Dedifferentiated amniotic fluid mesenchymal stem cell (primary cell): Measurements from ENCODE around the gene ENTPD1.

Source experiments
- DNase-seq: peaks from one replicate; pipeline ENCODE4 v3.0.0-alpha.2; 2016; ENCODE audit errors: extremely low spot score

Gene ENTPD1

DNA sequence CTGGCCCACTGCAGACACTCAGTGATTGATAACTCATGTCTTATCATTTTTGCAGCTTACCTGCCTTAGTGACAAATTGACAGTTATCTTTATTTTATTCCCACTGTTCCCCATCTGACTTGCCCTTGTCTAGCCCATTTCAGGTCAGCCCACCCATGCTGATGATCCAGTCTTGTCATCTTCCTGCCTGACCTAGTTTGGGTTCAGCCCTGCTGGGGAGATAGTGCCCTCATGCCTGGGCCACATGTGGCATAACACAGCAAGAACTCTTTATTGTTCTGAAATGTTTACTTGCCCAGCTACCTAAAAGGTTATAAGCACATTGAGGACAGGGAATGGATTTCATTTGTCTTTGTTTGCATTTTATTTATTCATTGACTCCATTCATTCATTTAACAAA is 75.6 kb downstream of the ENTPD1 start:
- DNase-seq = no peak

GRCh38 chr10:95832216-95833041 is 76.5 kb downstream of the ENTPD1 start:
- no peak for DNase-seq

DNA sequence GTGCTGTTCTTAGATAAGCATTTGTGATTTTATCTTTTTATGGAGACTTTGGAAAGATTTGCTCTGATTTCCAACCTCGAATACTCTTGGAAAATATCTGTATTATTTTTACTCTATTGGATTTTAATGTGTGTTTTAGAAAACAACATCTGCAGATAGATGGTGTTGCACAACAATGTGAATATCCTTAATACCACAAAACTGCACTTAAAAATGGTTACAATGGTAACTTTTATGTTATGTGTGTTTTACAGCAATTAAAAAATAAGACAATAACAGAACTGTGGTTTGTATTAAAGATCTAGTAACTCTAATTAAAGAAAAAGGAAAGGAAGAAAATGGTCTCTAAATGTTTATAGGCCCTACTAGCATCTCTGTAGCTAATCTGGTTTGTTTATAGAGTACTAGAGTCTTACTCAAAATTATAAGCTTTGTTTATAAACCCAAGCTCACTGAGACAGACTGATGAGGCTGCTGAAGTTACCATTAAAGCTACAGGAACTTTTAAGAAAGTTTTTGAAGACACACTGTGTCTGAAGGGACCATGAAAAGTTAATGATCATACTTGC is 77.2 kb downstream of the ENTPD1 start:
- no peak for DNase-seq

DNA sequence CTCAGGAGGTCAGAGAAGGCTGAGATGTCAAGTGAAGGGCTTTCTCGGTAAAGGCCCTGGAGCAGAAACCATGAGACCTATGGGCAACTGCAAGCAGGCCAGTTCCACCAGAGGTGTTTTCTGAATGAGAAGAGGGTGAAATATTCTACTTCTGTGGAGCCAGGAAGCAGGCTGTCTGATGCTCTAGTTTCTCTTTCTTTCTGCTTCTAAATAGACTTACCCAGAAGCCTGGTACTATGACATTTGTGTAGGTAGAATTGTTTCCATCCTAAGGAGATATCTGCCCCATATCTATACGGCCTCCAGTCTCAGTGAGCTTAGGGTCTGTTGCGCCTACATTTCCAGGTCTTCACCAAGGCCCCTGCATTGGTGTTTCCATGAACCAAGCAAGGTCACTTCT is 78.4 kb downstream of the ENTPD1 start:
- no peak for DNase-seq

- no peak for DNase-seq
Observed at GRCh38 chr10:95835149-95835860, 79.3 kb downstream of the ENTPD1 start.

DNA sequence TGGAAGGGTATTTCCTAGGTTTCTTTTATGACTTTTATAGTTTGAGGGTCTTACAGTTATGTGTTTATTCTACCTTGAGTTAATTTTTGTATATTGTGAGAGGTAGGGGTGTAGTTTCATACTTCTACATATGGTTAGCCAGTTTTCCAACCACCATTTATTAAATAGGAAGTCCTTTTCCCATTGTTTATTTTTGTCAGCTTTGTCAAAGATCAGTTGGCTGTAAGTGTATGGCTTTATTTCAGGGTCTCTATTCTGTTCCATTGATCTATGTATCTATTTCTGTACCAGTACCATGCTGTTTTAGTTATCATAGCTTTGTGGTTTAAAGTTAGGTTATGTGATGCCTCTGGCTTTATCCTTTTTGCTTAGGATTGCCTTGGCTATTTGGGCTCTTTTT is 79.9 kb downstream of the ENTPD1 start:
- no peak for DNase-seq

DNA sequence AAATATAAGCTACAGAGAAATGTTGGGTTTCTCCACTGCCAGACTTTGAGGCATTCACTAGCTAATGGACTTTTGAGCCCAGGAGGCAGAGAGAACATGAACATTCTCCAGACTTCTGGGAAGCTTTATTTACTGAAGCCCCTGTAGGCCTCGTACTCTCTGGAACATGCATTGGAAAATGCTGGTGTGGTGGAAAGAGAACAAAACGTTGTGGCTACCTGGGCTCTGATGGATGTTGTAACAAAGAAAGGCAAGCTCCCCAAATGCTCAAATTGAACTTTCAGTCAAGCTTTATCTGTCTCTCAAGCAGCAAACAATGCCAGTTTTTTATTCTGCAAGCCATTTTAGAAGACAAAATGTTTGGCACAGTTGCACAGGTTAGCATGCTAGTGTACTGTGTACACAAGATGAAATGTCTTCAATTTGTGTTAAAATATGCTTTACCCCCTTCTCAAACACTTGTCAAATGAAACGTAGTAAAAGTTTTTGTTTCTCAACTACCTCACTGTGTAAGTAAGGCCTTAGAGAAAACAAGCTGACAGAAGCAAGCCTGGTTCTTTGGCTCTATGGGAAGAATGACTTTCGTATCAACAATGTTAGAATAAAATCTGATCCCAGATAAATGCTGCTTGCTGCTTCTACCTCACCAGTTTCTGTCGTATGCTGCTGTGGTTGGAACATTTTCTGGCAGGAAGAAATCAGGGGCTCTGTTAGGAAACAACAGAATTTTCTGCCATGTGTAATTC is 80.8 kb downstream of the ENTPD1 start:
- DNase-seq = no peak

DNA sequence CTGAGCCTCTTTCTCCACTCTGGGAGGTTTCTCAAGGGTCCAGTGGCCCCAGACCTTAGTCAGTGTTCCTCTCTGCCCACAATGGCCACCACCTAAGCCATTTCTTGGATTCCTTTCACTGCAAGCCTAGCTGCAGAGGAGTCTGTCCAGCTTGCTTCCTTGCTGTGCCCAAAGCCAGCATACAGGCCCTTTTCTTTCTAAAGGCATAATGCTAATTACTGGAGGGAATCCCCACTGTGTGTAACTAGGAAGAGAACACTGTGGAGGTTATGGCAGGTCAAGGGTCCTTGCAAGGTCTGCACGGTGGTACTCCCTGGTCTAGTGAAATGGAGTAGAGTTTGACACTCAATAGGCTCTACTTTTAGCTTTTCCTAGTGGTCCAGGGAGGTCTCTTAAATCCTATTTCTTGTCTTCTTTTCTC is 81.4 kb downstream of the ENTPD1 start:
- no peak for DNase-seq

GRCh38 chr10:95837783-95838182 is 81.8 kb downstream of the ENTPD1 start:
- no peak for DNase-seq

- no peak for DNase-seq
Observed at GRCh38 chr10:95840121-95840520, 84.2 kb downstream of the ENTPD1 start.

GRCh38 chr10:95840681-95841080 is 84.7 kb downstream of the ENTPD1 start:
- DNase-seq = no peak

- peak; percentile 81 for DNase-seq
Observed at GRCh38 chr10:95841661-95842498, 85.9 kb downstream of the ENTPD1 start.

DNA sequence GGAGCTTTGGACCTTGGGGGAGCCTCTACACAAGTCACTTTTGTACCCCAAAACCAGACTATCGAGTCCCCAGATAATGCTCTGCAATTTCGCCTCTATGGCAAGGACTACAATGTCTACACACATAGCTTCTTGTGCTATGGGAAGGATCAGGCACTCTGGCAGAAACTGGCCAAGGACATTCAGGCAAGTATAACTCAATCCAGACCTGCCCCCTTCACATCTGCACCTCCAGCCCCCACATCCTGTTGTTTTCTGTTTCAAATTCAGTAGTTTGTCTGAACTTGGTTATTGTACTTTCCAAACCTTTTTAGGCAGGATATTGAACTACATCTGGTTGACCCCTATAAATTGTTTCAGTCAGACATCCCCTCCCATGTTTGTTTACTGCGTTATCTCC is 89.4 kb downstream of the ENTPD1 start:
- no peak for DNase-seq

DNA sequence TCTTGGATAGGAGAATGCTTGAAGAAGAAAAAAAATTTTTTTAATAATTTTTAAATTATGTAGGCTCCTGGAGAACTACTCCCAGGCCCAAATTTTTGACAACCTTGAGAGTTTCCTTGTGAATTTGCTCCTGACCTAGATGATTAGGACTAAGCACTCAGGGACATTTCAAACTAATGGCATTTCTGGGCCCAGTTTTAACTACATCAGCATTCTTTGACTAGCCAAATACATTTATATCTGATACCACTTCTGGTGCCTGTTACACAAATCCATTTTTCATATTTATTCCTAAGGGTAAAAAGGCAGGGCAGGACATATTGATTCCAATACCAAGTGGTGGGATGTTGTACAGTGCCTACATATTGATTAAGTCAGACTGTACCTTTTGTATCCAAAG is 91.0 kb downstream of the ENTPD1 start:
- DNase-seq = no peak

GRCh38 chr10:95848841-95849240 is 92.9 kb downstream of the ENTPD1 start:
- no peak for DNase-seq

- DNase-seq = peak; percentile 17
Observed at GRCh38 chr10:95850791-95851190, 94.8 kb downstream of the ENTPD1 start.

GRCh38 chr10:95860166-95860940 is 104.4 kb downstream of the ENTPD1 start:
- DNase-seq = no peak

DNA sequence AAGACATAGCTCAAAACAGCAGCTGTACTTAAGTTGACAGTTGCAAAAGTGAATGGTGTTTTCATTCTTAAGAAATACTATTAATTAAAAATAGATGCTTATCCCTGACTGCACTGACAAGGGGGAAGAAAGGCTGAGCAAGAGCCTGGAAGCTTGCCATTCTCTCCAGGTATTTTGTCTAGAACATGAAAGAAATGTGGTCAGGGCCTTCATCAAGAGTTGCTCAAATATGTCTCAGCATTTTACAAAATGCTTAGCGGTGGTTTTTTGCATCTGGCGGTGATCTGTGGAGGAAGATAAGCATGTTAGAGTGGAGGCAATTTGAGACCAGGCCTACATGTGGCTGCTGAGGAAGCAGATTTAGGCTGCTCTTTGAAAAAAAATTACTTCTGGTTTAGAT is 105.4 kb downstream of the ENTPD1 start:
- DNase-seq = no peak

GRCh38 chr10:95864906-95865813 is 109.2 kb downstream of the ENTPD1 start:
- DNase-seq = peak; percentile 89
